Measurements from ENCODE around the gene GUCA1C.

Gene GUCA1C, protein sequence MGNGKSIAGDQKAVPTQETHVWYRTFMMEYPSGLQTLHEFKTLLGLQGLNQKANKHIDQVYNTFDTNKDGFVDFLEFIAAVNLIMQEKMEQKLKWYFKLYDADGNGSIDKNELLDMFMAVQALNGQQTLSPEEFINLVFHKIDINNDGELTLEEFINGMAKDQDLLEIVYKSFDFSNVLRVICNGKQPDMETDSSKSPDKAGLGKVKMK

DNA sequence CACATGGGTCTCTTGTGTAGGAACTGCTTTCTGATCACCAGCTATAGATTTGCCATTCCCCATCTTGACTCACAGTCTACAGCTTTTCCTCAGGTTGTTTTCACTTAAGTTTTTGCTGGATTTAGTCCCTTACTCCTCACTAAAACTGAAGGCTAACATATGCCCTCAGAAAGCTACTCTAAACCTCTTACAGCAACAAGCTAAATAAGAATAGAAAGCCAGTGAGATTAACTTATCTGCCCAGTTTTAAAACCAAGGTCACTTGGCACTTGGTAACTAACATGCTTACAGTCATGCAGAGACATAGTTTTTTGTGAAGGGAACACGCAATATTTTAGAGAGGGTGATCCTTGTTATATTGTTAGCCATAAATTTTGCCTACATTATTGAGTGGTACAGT is at the start of gene GUCA1C:
TSS of gene GUCA1C (minus strand) at position 180 of the 400 bp plus-strand sequence. CDS start at position 63, 117 bp downstream.
- Mint-ChIP-seq H3K4me1 (no peaks in the 10 kb centered on the region), H3K27ac (no peak within 1 kb of the TSS), H3K9me3 (no peaks in the 10 kb centered on the region), H3K4me3 (no peak within 1 kb of the TSS), H3K27me3 (peaks cover 8% of the 10 kb centered on the region), H3K36me3 (no peaks in the 10 kb centered on the region)
- no peak for DNase-seq (ENCODE audit: low spot score in 2 of 2)
- no peak for ATAC-seq (ENCODE audit: low read depth)

DNA sequence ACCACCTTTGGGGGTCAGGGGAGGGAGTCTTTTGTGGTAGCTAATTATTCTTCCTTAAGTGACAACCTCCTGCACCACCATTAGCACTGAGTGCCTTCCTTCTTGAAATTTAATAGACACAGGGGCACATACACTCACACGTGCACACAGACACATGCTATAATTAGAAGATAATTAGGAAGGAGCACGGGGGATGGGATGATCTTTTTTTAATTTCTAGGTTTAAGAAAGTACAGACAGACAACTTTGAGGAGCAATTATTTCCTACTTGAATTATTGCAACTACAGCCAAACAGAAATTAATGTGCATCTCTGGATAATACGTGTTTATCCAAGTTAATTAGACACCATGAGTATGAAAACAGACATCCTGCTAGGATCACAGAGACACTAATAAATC is 44.8 kb upstream of the GUCA1C start:
- Mint-ChIP-seq H3K27ac (no peak overlapping the region), H3K4me3 (no peak overlapping the region), H3K4me1 (no peaks in the 10 kb centered on the region), H3K9me3 (no peaks in the 10 kb centered on the region), H3K27me3 (peaks cover 6% of the 10 kb centered on the region), H3K36me3 (no peaks in the 10 kb centered on the region)
- ATAC-seq (ENCODE audit: low read depth) (no peak), DNase-seq (ENCODE audit: low spot score in 2 of 2) (no peak)

DNA sequence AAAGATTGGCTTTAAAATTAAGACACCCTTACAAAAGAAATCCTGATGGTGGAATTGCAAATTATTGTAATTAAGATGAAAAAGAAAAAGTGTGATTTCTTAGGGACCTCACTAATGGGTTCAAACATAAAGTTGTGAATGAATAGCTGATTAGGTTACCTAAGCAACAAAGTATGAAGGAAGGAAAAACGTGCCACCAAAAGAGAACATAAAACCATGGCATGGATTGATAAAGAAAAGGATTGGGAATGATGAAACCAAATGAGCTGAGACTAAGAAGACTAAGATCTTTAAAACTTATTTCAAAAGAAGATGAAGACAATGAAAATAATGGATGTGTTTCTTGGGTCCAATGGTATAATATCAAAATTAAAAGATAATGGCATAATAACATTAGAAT is 32.2 kb upstream of the GUCA1C start:
- no peak overlapping the region for H3K27ac Mint-ChIP-seq
- H3K4me3 Mint-ChIP-seq = no peak overlapping the region
- no peaks in the 10 kb centered on the region for H3K4me1 Mint-ChIP-seq
- ATAC-seq (ENCODE audit: low read depth) (no peak), DNase-seq (ENCODE audit: low spot score in 2 of 2) (no peak)
- H3K27me3 Mint-ChIP-seq = peaks cover 7% of the 10 kb centered on the region
- H3K36me3 Mint-ChIP-seq = no peaks in the 10 kb centered on the region
- H3K9me3 Mint-ChIP-seq = peaks cover 3% of the 10 kb centered on the region

DNA sequence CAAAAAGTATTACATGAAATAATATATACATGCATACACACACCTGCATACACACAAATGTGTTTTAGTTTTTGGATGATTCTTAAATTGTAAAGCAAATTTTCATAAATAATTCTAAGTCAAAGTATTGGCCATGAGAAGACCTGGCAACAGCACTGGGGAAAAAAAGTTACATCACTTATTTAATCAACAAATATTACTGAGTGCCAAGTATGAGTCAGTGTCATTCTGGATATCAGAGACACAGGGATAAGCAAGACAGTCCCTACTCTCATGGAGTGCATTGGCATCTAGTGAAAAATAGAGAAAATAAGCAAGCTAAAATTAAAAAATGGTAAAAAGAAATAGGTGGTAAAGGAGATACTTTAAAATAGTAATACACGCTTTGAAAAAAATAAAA is 29.4 kb upstream of the GUCA1C start:
- H3K4me1 Mint-ChIP-seq = no peaks in the 10 kb centered on the region
- DNase-seq (ENCODE audit: low spot score in 2 of 2) = no peak
- ATAC-seq (ENCODE audit: low read depth) = no peak
- no peaks in the 10 kb centered on the region for H3K9me3 Mint-ChIP-seq
- H3K4me3 Mint-ChIP-seq = no peak overlapping the region
- no peaks in the 10 kb centered on the region for H3K36me3 Mint-ChIP-seq
- H3K27me3 Mint-ChIP-seq = peaks cover 6% of the 10 kb centered on the region
- H3K27ac Mint-ChIP-seq = no peak overlapping the region

DNA sequence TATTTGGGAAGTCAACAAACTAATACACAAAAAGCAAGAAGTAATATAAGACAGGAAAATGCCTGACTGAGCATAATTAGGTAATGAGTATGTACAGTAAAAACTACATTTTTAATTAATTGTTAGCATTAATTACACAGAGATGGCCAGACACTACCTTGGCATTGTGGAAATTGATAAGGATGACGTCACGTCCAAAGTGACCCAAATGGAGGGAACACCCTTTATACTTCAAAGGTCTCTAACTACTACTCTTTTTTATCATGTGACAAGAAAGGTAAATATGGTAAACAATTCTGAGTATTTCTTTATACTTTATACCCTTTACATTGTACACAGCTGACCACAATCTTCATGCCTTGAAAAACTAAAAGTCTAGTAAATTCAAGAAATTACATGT is 22.4 kb upstream of the GUCA1C start:
- Mint-ChIP-seq H3K36me3 (no peaks in the 10 kb centered on the region), H3K27me3 (peaks cover 4% of the 10 kb centered on the region), H3K27ac (no peak overlapping the region), H3K4me1 (peaks cover 3% of the 10 kb centered on the region), H3K9me3 (no peaks in the 10 kb centered on the region), H3K4me3 (no peak overlapping the region)
- no peak for DNase-seq (ENCODE audit: low spot score in 2 of 2)
- no peak for ATAC-seq (ENCODE audit: low read depth)

DNA sequence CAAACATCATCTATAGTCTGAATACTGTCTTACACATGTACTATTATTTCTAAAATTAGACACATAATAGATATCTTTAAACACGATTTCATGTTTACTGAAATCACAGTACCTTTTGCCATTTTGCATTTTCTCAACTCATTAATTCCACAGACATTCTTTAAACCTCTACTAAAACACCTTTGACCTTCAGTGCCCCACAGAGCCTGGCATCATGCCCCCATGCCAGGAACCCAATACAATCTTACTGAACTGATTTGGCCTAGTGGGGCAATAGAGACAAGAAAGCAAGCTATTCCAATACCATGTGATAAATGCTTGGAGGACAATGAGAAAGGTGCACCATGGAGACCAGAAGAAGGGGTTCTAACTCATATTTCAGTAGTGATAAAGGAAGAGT is 19.3 kb upstream of the GUCA1C start:
- DNase-seq (ENCODE audit: low spot score in 2 of 2) (no peak), ATAC-seq (ENCODE audit: low read depth) (no peak)
- Mint-ChIP-seq H3K4me3 (no peak overlapping the region), H3K4me1 (peaks cover 3% of the 10 kb centered on the region), H3K36me3 (no peaks in the 10 kb centered on the region), H3K9me3 (no peaks in the 10 kb centered on the region), H3K27ac (no peak overlapping the region), H3K27me3 (peaks cover 2% of the 10 kb centered on the region)

DNA sequence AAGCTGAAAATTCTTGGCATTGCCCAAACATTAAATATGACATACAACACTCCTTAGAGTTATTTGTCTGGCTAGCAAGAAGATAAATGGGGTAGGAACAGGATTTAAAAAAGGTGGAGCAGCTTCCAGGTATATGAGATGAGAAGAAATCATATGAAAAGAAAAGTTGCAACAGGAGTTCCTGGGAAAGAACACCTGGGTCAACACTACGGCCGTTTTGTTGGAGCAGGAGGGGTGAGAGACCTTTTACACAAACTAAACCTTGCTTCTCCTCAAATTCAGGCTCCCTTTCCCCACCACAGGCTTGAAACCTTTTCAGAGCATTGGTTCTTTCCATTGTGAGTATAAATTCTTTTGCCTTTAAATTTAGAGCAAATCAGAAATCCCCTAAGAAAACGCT is 18.8 kb upstream of the GUCA1C start:
- Mint-ChIP-seq H3K36me3 (no peaks in the 10 kb centered on the region), H3K4me3 (no peak overlapping the region)

DNA sequence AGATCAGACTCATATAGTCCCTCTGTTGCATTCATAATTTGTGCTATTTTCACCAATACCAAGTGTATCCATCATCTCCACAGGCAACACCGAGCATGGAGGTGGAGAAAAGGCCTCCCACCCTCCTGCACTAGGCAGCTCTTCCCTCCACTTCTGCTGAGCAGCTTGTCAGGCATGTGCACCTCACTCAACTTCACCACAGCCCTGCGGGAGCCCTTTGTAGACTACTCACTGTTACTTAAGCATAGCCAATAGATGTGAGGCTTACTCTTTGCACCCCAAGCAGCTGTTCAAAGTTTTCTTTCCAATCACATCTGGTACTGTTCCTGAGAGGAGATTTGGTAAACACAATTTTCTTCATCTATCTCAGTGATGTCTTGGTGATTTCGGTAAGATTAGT is 16.9 kb upstream of the GUCA1C start:
- Mint-ChIP-seq H3K27ac (no peak overlapping the region), H3K27me3 (peaks cover 2% of the 10 kb centered on the region), H3K4me1 (peaks cover 3% of the 10 kb centered on the region), H3K36me3 (no peaks in the 10 kb centered on the region), H3K4me3 (no peak overlapping the region), H3K9me3 (no peaks in the 10 kb centered on the region)
- DNase-seq (ENCODE audit: low spot score in 2 of 2) (no peak), ATAC-seq (ENCODE audit: low read depth) (no peak)

More for the DNA sequence above, 18.8 kb upstream of the GUCA1C start:
- Mint-ChIP-seq H3K4me1 (peaks cover 3% of the 10 kb centered on the region), H3K27me3 (peaks cover 2% of the 10 kb centered on the region), H3K9me3 (no peaks in the 10 kb centered on the region), H3K27ac (no peak overlapping the region)
- DNase-seq (ENCODE audit: low spot score in 2 of 2) (no peak), ATAC-seq (ENCODE audit: low read depth) (no peak)

DNA sequence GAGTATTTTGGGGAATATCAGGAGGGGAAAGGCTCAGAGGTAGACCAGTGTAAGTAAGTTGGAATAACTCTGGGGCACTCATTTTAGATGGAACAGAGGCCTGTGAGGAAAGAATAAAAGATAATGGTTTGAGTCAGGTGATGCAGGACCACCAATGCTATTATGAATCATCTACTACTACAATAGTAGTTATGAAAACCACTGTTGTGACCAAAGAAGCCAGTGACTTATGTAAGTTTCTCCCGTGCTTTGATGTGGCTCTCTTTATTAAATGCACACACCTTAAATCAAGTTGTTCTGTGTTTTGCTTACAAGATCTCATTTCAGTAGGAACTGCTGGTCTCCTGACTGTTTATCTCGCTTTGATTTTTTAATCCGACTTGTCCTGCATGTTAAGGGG is 13.1 kb upstream of the GUCA1C start:
- DNase-seq (ENCODE audit: low spot score in 2 of 2) (no peak), ATAC-seq (ENCODE audit: low read depth) (no peak)
- Mint-ChIP-seq H3K27ac (no peak overlapping the region), H3K4me3 (no peak overlapping the region), H3K36me3 (no peaks in the 10 kb centered on the region), H3K27me3 (no peaks in the 10 kb centered on the region), H3K4me1 (peaks cover 3% of the 10 kb centered on the region), H3K9me3 (no peaks in the 10 kb centered on the region)

DNA sequence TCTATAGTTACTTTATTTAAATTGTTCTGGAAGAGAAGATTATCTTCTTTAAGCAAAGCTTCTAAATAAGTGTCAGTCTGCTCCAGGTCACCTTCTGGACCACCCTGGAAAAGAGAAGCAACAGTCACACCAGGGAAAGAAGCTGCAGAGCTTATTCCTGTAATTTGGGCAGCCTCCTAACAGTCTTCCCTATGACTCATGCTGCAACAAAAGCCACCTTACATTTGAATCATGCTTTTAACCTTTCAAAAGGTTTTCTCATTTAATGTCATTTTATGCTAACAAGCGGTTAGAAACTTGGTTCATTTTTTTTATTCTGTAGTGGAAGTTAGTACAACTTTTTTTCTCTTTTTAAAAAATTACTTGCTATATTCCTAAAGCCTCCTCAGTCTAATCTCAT is 5.3 kb upstream of the GUCA1C start:
- Mint-ChIP-seq H3K9me3 (no peaks in the 10 kb centered on the region), H3K4me3 (no peak overlapping the region), H3K36me3 (no peaks in the 10 kb centered on the region), H3K27ac (no peak overlapping the region), H3K27me3 (peaks cover 4% of the 10 kb centered on the region), H3K4me1 (no peaks in the 10 kb centered on the region)
- ATAC-seq (ENCODE audit: low read depth) = no peak
- DNase-seq (ENCODE audit: low spot score in 2 of 2) = no peak

DNA sequence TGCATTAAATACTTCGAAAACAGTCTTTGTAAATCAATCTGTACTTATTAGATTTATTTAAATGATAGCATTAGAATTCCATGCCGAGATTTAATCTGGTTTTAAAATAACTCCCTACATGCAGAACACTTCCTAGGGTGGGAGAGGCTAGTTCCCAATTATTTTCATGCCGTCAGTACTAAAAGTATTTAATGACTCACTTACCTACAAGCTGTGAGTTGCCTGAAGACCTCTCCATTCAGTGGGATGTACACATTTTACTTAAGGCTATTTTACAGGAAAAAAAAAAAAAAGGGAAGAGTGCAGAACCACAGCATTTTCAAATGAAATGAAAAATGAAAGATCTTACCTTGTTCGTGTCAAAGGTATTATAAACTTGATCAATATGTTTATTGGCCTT is 469 bp downstream of the GUCA1C start:
- H3K4me1 Mint-ChIP-seq = no peaks in the 10 kb centered on the region
- H3K36me3 Mint-ChIP-seq = no peaks in the 10 kb centered on the region
- no peak overlapping the region for H3K4me3 Mint-ChIP-seq
- peaks cover 8% of the 10 kb centered on the region for H3K27me3 Mint-ChIP-seq
- H3K9me3 Mint-ChIP-seq = no peaks in the 10 kb centered on the region
- H3K27ac Mint-ChIP-seq = no peak overlapping the region
- DNase-seq (ENCODE audit: low spot score in 2 of 2) (no peak), ATAC-seq (ENCODE audit: low read depth) (no peak)

DNA sequence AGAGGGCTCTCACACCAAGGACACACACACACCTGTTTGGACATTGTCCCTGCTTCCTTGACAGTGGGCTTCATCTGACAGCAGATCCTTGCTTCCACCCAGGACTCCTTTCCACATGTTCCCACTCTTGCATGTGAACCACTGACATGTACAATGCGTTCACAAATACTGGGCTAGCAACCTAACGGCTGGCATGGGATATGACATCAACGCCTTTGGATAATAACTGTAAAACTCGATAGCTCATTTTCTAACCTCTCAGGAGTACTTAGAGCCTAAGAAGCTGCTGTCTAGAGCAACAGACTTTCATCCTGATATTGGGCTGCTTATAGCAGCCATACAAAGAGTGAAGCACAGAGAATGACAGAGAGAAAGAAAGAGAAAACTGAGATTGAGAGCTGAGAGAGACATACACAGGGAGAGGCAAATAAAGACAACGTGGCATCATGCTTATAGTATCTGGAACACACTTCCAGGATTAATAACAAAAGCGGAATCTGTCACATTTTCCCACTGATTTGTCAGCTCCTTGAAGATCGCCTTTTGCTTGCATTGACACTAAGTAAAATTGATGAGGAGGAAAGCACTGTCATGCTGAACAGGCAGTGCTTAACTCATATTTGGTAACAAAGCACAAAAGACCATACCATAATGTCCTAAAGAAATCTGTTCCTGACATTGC is 1.7 kb downstream of the GUCA1C start:
- H3K36me3 Mint-ChIP-seq = no peaks in the 10 kb centered on the region
- DNase-seq (ENCODE audit: low spot score in 2 of 2) = no peak

DNA sequence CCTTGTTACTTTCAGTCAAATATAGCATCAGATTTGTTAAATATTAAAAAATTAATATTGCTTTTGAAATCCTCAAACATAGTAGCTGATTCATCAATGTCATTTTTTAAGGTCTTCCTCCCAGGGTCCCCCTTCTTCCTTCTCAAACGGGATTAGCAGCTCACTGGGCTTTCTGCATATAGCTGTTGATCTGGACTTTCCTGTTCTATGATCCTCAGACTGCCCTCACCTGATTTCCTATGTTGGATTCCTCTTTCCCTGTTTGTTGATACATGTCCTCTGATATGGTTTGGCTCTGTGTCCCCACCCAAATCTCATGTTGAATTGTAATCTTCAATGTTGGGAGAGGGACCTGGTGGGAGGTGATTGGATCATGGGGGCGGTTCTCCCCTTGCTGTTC is 5.8 kb downstream of the GUCA1C start:
- H3K27ac Mint-ChIP-seq = no peak overlapping the region
- ATAC-seq (ENCODE audit: low read depth) = no peak
- no peaks in the 10 kb centered on the region for H3K36me3 Mint-ChIP-seq
- DNase-seq (ENCODE audit: low spot score in 2 of 2) = no peak
- no peak overlapping the region for H3K4me3 Mint-ChIP-seq
- peaks cover 8% of the 10 kb centered on the region for H3K27me3 Mint-ChIP-seq
- no peaks in the 10 kb centered on the region for H3K9me3 Mint-ChIP-seq
- no peaks in the 10 kb centered on the region for H3K4me1 Mint-ChIP-seq

More for the DNA sequence above, 1.7 kb downstream of the GUCA1C start:
- no peaks in the 10 kb centered on the region for H3K4me1 Mint-ChIP-seq
- peaks cover 8% of the 10 kb centered on the region for H3K27me3 Mint-ChIP-seq
- no peak overlapping the region for H3K4me3 Mint-ChIP-seq
- no peak overlapping the region for H3K27ac Mint-ChIP-seq
- no peak for ATAC-seq (ENCODE audit: low read depth)
- no peaks in the 10 kb centered on the region for H3K9me3 Mint-ChIP-seq

DNA sequence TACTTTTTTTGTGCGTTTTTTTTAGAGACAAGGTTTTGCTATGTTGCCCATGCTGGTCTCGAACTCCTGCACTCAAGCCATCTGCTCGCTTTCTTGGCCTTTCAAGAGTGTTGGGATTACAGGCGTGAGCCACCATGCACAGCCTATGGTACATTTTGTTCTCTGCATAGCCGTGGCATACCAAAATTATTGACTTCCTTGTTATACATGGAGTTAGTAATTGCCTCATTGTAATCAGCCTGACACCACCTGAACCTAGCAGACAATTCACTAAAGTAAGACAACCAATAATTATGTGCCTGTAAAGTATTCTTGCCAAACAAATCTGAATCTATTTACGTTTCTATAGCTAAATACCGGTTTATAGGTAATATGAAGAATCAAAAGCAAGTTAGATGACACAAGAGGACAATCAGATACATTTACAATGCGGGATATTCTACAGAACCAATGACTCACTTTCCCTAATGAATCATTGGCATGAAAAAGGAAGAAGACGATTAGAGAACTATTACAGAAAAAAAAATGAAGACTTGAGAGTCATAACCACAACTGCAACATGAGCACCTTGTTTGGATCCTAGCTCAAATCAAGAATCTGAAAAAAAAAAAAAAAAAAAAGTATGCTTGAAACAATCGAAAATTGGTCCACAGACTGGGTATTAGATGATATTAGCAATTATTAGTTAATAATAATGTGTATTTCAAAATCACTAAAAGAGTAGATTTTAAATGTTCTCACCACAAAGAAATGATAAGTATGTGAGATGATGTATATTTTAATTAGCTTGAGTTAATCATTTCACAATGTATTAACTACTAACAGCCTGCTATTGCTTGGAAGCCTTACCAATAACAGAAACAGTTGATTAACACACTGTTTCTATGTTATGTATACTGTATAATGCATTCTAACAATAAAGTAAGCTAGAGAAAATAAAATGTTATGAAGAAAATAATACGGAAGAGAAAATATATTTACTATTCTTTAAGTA is 7.1 kb downstream of the GUCA1C start:
- DNase-seq (ENCODE audit: low spot score in 2 of 2) (no peak), ATAC-seq (ENCODE audit: low read depth) (no peak)
- Mint-ChIP-seq H3K27me3 (peaks cover 7% of the 10 kb centered on the region), H3K27ac (no peak overlapping the region), H3K4me1 (no peaks in the 10 kb centered on the region), H3K4me3 (no peak overlapping the region), H3K9me3 (no peaks in the 10 kb centered on the region), H3K36me3 (no peaks in the 10 kb centered on the region)

Data from memory B cell (primary cell).